ENCODE data around the gene GP1BB. TPM values are rescaled to one million over a fixed set of nuclear protein-coding genes. Genes with fewer than 3 reads are reported as not detected.

GP1BB gene
- total and polyA plus RNA-seq, 2 of the 13 experiments (the other 11 are each of a cell fraction or from before 2014, with no cell fraction given), result not detected

DNA sequence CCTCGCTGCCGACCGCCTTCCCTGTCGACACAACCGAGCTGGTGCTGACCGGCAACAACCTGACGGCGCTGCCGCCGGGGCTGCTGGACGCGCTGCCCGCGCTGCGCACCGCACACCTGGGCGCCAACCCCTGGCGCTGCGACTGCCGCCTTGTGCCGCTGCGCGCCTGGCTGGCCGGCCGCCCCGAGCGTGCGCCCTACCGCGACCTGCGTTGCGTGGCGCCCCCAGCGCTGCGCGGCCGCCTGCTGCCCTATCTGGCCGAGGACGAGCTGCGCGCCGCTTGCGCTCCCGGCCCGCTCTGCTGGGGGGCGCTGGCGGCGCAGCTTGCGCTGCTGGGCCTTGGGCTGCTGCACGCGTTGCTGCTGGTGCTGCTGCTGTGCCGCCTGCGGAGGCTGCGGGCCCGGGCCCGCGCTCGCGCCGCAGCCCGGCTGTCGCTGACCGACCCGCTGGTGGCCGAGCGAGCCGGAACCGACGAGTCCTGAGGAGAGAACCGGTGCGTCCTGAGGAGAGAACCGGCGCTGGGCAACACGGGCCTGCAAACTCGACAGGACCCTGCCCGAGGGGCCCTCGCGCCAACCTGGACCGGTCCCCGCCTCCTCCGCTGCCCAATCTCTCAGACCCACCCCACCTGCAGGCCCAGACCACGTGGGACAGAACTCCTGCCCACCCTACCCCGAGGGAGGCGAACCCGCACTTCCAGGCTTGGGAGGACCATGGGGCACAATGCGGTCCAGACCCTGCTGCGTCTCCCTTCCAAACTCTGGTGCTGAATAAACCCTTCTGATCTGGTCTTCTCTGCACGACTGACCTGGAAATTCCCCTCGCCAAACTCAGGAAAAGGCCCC, 866 bp downstream of the GP1BB start:
- ChIA-PET POLR2A (no interaction called here), CTCF (ENCODE audit: low intra/inter-chr PET ratio, low total read pairs) (no interaction called here)
- no peaks in the 10 kb centered on the region for H3K79me2 ChIP-seq (ENCODE audit: insufficient read depth, low read length)
- ATAC-seq (peak; percentile 73), FAIRE-seq (no peak), DNase-seq (ENCODE audit: low spot score) (peak; percentile 44)
- no peak overlapping the region for H3K27ac ChIP-seq (ENCODE audit: extremely low read length, insufficient read depth, low read length)
- H3K27me3 ChIP-seq (ENCODE audit: control insufficient read depth in 1 of 2, insufficient read depth in 2 of 2, low read length in 2 of 2), result peaks cover 26 to 84% of the 10 kb centered on the region in 2 experiments
- 8% methylated on average over 10 of the region's 89 CpGs for WGBS (ENCODE audit: low lambda C conversion rate)
- H3K9me3 ChIP-seq (ENCODE audit: low read length), result no peaks in the 10 kb centered on the region
- intact Hi-C loops (cut with micrococcal nuclease; ENCODE audit: unreplicated experiment), result no loop called here
- peak overlapping the region; percentile 88 for H3K4me2 ChIP-seq (ENCODE audit: low read depth, low read length)
- H3K36me3 ChIP-seq (replicated peaks in 1 of 2; ENCODE audit: control insufficient read depth in 1 of 2, insufficient read depth in 2 of 2, low read length in 2 of 2), result no peaks in the 10 kb centered on the region
- H3K9ac ChIP-seq (ENCODE audit: insufficient read depth, low read depth, low read length), result no peak overlapping the region
- H4K20me1 ChIP-seq (ENCODE audit: insufficient read depth, low read length), result 0 out of 2 replicates have a peak, but pooled peaks cover 5% of the 10 kb centered on the region
- H3K4me3 ChIP-seq (replicated peaks in 1 of 3; ENCODE audit: insufficient read depth in 1 of 3, low read depth in 2 of 3, low read length in 3 of 3), result peak overlapping the region; percentile 37 to 73 (median 41); a peak in 5 of 6 replicates
- peaks cover 40% of the 10 kb centered on the region for H3K4me1 ChIP-seq (ENCODE audit: insufficient read depth, low read length)
- in situ Hi-C loops (cut with HindIII; ENCODE audit: extremely low pct_ligation_motif_present, low pct_unique_long_range_greater_than_20kb), result loop anchor here (5.0 kb wide), 1 partner anchor 47 kb away; no protein-coding TSS in a partner anchor
- no TSS peak for BruUV-seq (replicated peaks)
- no peak overlapping the region for H2AFZ ChIP-seq (ENCODE audit: low read length)
- TF ChIP-seq ARNT2 (CRISPR knock-in tag; IDR thresholded peaks at IDR 0.05; ENCODE audit: low read depth) (peak; percentile 56; the same call in 1 of the 2 replicates), RXRB (CRISPR knock-in tag; IDR thresholded peaks at IDR 0.05; ENCODE audit: borderline replicate concordance) (no peak), EZH2 (conservative IDR thresholded peaks at IDR 0.05; ENCODE audit: low read depth, low read length) (0 out of 2 replicates have a peak, but pooled peaks have one; percentile 64), ZNF672 (CRISPR knock-in tag; IDR thresholded peaks at IDR 0.05) (0 out of 2 replicates have a peak, but pooled peaks have one; percentile 35), ARNTL (CRISPR knock-in tag; IDR thresholded peaks at IDR 0.05) (no peak), IRX3 (CRISPR knock-in tag; IDR thresholded peaks at IDR 0.05; ENCODE audit: borderline replicate concordance, low read depth) (peak; percentile 67; the same call in 1 of the 2 replicates), HNRNPLL (IDR thresholded peaks at IDR 0.05; ENCODE audit: low read depth, low read length, poor library complexity, severe bottlenecking) (peak; percentile 98), RNF2 (conservative IDR thresholded peaks at IDR 0.05; ENCODE audit: low read depth) (peak; percentile 70; the same call in 1 of the 2 replicates), ZFX (CRISPR knock-in tag; IDR thresholded peaks at IDR 0.05; ENCODE audit: low read depth) (peak; percentile 51), ZFY (CRISPR knock-in tag; IDR thresholded peaks at IDR 0.05) (peak; percentile 55), ARNT (IDR thresholded peaks at IDR 0.05) (no peak), NCOA1 (CRISPR knock-in tag; IDR thresholded peaks at IDR 0.05) (no peak)
- TF ChIP-seq, protein P1, sequence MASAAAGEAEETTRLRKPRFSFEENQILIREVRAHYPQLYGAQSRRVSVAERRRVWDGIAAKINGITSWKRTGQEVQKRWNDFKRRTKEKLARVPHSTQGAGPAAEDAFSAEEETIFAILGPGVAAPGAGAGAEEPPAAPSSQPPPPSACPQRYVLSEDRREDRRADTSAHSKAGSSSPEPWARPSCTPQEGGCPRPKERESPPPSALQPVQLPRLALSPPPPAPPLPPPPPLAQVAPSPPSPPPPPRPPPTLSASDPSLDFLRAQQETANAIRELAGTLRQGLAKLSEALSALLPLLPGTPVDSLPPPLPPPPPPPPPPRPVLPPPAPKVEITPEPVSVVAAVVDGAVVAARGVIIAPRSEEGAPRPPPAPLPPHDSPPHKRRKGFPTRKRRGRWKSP (CRISPR knock-in tag; IDR thresholded peaks at IDR 0.05), result peak; percentile 75; the same call in 1 of the 2 replicates
- TF ChIP-seq, protein P2, sequence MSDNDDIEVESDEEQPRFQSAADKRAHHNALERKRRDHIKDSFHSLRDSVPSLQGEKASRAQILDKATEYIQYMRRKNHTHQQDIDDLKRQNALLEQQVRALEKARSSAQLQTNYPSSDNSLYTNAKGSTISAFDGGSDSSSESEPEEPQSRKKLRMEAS (IDR thresholded peaks at IDR 0.05), result peak; percentile 65; the same call in 1 of the 2 replicates
- TF ChIP-seq, protein P3, sequence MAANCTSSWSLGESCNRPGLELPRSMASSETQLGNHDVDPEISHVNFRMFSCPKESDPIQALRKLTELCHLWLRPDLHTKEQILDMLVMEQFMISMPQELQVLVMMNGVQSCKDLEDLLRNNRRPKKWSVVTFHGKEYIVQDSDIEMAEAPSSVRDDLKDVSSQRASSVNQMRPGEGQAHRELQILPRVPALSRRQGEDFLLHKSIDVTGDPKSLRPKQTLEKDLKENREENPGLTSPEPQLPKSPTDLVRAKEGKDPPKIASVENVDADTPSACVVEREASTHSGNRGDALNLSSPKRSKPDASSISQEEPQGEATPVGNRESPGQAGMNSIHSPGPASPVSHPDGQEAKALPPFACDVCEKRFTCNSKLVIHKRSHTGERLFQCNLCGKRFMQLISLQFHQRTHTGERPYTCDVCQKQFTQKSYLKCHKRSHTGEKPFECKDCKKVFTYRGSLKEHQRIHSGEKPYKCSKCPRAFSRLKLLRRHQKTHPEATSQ (CRISPR knock-in tag; IDR thresholded peaks at IDR 0.05; ENCODE audit: borderline replicate concordance), result no peak
- TF ChIP-seq, protein P4, sequence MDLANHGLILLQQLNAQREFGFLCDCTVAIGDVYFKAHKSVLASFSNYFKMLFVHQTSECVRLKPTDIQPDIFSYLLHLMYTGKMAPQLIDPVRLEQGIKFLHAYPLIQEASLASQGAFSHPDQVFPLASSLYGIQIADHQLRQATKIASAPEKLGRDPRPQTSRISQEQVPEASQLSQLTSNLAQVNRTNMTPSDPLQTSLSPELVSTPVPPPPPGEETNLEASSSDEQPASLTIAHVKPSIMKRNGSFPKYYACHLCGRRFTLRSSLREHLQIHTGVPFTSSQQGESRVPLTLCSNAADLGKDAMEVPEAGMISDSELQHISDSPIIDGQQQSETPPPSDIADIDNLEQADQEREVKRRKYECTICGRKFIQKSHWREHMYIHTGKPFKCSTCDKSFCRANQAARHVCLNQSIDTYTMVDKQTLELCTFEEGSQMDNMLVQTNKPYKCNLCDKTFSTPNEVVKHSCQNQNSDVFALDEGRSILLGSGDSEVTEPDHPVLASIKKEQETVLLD (CRISPR knock-in tag; IDR thresholded peaks at IDR 0.05; ENCODE audit: low read depth), result peak; percentile 55; the same call in 1 of the 2 replicates
- TF ChIP-seq, protein P5, sequence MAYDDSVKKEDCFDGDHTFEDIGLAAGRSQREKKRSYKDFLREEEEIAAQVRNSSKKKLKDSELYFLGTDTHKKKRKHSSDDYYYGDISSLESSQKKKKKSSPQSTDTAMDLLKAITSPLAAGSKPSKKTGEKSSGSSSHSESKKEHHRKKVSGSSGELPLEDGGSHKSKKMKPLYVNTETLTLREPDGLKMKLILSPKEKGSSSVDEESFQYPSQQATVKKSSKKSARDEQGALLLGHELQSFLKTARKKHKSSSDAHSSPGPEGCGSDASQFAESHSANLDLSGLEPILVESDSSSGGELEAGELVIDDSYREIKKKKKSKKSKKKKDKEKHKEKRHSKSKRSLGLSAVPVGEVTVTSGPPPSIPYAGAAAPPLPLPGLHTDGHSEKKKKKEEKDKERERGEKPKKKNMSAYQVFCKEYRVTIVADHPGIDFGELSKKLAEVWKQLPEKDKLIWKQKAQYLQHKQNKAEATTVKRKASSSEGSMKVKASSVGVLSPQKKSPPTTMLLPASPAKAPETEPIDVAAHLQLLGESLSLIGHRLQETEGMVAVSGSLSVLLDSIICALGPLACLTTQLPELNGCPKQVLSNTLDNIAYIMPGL (CRISPR knock-in tag; IDR thresholded peaks at IDR 0.05; ENCODE audit: borderline replicate concordance in 1 of 2, low read depth in 1 of 2), result peak in 1 of 2 experiments; percentile 57; a peak in 1 of 4 replicates

All from HepG2 (cell line).